Ramos (cell line): ENCODE data around the gene MILR1.
"Not testable (repeated sequence)": the region's sequence is repeated elsewhere in the genome, so short reads cannot be mapped to it uniquely, and the experiment has no call there.

Experiments used
- in situ Hi-C: fragments of 300-500 bp; cut with MboI; formaldehyde crosslinking; loops from one replicate; pipeline ENCODE4 v1.14.3; 2022; ENCODE audit warnings: low sequenced_read_pairs; ENCODE audit not compliant: unreplicated experiment

The MILR1 gene

DNA sequence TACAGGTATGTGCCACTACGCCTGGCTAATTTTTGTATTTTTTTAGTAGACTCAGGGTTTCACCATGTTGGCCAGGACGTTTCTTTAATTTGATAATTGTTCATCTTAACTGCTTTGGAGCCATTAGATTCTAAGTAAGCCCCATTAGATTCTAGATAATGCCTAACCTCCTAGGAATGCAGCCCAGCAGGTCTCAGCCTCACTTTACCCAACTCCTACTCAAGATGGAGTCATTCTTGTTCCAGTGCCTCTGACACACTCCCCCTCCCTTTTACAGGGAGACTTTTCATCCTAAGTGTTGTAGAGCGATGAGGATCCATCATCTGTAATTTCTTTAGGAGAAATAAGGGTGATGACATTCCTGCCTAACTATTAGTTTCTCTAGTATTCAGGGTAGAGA lies 23.7 kb upstream of the MILR1 start:
- in situ Hi-C loops, result loop anchor here (10.0 kb wide), 2 partner anchors 220 to 310 kb away; no protein-coding TSS in a partner anchor

DNA sequence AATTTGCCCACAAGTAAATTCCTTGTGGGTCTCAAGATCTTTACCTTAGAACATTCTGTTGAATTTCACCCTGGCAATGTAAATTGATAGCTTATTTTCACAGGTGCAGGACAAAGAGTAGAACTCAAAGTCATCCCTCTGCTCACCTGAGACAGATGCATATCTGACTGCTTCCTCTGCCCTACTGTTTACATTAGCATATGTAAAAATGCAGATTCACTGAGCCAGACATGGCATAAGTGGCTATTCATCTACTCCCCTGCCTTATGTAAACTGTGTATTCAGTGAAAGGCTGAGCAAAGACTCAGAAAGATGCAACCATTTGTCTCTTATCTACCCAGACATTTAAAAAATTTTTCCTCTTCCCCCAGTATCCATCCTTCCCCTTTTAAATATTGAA lies 22.3 kb upstream of the MILR1 start:
- in situ Hi-C loops, result loop anchor here (10.0 kb wide), 2 partner anchors 218 to 308 kb away; no protein-coding TSS in a partner anchor

DNA sequence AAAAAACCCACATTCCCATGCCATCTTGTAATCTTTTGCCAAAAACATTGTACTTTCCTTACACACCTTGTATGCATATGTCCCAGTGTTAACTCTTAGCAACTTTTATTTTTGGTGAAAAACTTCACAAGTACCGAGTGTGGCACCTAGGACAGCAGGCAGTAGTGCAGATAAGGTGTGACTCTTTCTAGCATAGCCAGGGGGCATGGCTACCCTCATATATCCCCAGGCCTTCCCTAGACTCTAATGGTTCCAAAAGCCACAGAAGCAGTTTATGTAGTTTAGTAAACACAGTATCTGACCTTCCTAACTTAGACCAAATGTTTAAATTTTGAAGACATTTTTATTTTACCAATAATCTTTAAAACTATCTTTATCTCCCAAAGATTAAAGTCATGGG lies 20.5 kb upstream of the MILR1 start:
- in situ Hi-C loops, result loop anchor here (10.0 kb wide), 2 partner anchors 216 to 306 kb away; no protein-coding TSS in a partner anchor

DNA sequence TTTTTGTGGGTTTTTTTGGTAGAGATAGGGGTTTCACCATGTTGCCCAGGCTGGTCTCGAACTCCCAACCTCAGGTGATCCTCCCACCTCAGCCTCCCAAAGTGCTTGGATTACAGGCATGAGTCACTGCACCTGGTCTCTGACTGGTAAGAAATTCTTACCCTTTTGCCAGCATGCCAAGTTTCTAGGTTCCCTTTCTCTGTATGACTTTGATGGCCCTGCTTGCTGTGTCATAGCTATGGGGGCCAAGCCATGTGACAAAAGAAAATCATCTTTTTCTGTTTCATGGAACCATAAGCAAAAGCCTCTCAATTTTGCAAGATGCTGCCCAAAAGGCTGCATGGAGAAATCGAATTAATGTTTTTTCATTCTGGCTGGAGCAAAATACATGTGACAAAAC lies 18.9 kb upstream of the MILR1 start:
- in situ Hi-C loops, result not testable (repeated sequence)

DNA sequence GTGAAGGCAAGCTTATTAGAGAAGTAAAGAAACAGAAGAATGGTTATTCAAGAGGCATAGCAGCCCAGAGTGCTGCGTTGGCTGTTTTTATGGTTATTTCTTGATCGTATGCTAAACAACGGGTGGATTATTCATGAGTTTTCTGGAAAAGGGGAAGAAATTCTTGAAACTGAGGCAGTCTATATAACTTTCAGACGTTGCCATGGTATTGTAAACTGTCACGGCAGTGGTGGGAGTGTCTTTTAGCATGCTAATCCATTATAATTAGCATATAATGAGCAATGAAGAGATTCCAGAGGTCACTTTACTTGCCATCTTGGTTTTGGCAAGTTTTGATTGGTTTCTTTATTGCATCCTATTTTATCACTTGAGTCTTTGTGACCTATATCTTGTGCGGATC lies 17.4 kb upstream of the MILR1 start:
- in situ Hi-C loops, result no loop called here

DNA sequence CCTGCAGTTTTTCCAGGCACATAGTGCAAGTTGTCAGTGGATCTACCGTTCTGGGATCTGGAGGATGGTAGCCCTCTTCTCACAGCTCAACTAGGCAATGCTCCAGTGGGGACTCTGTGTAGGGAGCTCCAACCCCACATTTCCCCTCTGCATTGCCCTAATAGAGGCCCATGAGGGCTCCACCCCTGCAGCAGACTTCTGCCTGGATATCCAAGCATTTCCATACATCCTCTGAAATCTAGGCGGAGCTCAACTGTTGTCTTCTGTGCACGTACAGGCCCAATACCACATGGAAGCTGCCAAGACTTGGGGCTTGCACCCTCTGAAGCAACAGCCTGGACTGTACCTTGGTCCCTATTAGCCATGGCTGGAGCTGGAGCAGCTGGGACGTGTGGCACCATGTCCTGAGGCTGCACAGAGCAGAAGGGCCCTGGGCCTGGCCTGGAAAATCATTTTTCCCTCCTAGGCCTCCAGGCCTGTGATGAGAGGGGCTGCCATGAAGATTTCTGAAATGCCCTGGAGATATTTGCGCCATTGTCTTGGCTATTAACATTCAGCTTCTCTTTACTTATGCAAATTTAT lies 10.9 kb upstream of the MILR1 start:
- in situ Hi-C loops, result no loop called here

DNA sequence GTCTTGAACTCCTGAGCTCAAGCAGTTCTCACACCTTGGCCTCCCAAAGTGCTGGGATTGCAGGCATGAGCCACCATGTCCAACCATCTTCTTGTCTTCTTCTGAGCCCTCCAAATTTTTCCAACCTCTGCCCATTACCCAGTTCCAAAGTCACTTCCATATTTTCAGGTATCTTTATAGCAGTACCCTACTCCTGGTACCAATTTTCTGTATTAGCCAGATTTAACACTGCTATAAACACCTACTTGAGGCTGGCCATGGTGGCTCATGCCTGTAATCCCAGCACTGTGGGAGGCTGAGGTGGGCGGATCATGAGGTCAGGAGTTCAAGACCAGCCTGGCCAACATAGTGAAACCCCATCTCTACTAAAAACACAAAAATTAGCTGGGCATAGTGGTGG lies 9.4 kb upstream of the MILR1 start:
- in situ Hi-C loops, result not testable (repeated sequence)

DNA sequence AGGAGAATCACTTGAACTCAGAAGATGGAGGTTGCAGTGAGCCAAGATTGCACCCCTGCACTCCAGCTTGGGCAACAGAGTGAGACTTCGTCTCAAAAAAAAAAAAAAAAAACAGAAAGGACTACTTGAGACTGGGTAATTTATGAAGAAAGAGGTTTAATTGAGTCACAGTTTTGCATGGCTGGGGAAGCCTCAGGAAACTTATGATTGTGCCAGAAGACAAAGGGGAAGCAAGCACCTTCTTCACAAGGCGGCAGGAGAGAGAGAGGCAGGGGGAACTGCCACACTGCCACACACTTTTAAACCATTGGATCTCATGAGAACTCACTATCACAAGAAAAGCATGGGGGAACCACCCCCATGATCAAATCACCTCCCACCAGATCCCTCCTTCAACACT lies 9.0 kb upstream of the MILR1 start:
- in situ Hi-C loops, result no loop called here

DNA sequence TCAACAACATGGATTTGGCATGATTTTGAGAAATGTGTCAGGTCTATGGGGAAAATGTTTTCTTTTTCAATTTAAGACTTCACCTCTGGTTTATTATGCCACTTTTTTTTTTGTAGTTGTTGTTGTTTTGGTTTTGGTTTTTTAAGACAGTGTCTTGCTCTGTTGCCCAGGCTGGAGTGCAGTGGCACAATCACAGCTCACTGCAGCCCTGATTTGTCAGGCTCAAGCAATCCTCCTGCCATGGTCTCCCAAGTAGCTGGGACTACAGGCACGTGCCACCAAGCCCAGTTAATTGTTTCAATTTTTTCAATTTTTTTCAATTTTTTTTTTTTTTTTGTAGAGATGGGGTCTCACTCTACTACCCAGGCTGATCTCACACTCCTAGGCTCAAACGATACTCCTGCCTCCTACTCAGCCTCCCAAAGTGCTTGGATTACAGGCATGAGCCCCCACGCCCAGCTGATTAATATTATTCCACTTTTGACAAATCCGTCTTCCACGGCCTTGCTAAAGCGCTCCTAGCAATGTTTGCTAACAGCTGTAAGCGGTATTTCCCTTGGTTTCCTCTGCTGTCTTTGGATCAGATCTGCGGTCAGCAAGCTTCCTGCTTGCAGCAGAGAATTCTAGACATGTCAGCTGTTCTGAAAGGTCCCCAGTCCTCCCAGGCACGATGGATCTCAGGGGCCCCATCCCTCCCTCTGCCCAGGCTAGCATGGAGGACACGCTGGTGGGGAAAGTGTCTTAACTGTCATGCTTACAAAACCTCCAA lies 7.0 kb upstream of the MILR1 start:
- in situ Hi-C loops, result no loop called here

DNA sequence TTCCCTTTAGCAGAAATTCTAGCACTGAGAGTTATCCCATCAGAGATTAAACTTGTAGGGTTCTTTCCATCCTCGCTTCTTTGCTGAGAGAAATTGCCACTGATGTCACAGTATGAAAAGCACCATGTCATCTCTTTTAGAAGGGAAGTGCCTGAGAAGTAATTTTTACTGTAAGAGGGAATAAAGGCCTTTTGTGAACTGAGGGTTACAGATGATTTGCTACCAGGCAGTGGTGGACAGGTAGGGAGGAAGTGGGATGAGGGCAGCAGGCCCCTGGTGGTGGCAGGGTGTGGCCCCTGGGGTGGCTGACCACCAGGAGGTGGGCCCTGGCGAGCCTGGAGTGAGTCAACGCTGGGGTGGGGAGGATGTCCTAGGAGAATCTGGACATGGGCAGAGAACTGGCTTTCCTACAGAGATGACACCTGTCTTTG lies 6.4 kb upstream of the MILR1 start:
- in situ Hi-C loops, result no loop called here

DNA sequence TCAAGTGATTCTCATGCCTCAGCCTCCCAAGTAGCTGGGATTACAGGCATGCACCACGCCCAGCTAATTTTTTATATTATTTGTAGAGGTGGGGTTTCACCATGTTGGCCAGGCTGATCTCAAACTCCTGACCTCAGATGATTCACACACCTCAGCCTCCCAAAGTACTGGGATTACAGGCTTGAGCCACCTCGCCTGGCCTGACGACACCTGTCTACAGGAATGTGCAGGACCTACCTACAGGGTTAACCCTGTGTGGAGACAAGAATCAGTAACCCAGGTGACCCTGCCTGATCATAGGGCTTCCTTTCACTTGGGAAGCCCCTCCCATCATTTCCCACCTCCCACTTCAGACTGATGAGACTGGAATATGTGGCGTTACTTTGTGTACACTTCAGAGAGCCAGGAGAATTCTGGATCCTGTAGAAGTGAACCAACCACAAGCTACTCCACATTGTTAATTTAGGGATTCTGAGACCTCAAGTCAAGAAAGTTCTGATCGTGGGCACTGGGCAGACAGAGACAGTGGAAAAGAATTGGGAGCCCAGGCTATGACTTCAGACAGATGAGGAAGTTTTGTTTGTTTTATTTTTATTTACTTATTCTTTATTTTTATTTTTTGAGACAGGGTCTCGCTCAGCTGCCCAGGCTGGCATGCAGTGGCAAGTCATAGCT lies 5.7 kb upstream of the MILR1 start:
- in situ Hi-C loops, result no loop called here

DNA sequence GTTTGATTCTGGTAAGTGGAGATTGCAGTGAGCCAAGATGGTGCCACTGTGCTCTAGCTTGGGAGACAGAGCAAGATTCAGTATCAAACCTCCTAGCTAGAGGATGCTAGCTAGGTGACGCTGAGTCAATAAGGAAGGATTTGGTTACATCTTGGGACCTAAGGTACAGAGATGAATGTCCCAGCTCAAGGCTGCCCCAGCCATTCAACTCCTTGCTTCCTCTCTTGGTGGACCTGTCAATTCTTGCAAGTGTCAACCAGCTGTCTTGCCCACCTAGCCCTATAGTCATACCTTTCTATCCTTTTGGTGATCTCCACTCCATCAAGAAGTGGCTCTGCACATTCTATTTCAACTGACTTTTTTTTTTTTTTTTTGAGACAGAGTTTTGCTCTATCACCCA lies 1.4 kb upstream of the MILR1 start:
- in situ Hi-C loops, result no loop called here

DNA sequence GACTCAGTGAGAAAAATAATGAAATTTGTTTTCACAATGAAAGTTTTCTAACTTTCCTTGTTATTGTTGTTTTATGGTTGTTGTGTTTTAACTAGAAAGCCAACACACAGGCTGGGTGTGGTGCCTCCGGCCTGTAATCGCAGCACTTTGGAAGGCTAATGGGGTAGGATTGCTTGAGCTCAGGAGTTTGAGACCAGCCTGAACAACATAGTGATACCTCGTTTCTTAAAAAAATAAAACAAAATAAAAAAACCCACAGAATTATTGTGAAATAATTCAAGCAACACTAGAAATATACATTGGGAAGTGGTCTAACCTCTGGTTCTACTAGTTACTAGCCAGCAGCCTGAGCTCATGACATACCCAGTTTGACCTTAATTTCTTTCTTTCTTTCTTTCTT lies 630 bp downstream of the MILR1 start:
- in situ Hi-C loops, result no loop called here

DNA sequence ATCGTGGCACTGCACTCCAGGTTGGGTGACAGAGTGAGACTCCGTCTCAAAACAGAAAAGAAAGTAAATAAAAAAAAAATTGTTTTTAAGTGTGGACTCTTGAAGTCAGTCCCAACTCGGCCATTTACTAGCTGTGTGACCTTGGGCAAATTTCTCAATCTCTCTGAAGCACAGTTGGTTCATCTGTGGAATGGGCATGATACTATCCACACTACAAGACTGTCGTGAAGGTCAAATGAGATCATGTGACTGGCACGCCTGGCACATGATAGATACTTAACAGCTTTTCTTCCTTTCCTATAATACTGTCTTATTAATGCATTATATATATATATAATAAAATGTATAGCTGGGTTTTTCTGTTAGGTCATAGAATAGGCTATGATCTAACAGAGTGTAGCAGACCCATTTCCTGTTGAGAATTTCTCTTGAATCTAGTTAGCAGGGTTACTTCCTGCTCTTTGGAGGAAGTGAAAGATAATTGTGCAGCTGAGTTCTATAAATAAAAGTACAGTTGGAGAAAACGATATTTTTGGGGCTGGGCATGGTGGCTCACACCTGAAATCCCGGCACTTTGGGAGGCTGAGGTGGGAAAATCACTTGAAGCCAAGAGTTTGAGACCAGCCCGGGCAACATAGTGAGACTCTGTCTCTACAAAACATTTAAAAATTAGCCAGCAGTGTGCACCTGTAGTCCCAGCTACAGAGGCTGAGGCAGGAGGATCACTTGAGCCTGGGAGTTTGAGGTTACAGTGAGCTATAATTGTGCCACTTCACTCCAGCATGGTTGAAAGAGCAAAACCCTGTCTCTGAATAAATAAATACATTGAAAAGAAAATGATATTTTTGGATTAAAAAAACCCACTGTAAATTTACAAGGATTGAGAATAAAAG lies 7.3 kb downstream of the MILR1 start:
- in situ Hi-C loops, result no loop called here

DNA sequence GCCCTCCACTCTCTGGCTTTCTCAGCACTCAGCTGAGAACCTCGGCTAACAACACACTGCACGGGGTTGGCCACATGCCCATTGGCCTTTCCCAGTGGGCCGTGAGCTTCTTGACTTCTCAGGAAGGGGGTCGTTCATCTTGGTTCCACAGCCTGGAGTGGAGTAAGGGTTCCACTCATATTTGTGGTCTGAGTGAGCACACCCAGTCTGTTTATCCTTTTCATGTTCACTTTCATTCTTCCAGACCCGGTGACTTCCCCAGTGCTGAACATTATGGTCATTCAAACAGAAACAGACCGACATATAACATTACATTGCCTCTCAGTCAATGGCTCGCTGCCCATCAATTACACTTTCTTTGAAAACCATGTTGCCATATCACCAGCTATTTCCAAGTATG lies 8.2 kb downstream of the MILR1 start:
- in situ Hi-C loops, result no loop called here

DNA sequence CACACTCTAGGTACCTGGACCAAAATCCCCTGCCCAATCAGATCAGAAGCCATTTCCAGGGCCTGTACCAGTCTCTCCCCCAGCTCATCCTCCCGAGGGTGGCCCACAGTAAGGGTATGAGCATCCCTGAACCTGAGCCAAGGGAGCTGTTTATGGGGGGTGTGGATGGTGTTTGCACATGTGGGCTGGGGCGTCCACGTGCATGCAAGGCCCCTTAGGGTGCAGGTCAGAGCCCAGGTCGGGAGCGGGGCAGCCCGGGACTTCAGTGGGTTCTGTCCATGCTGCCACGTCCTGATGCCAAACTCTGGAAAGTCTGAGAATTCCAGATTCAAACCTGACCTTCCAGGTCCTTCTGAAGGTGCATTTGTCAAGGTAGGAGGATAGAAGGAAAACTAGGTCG lies 9.8 kb downstream of the MILR1 start:
- in situ Hi-C loops, result no loop called here

DNA sequence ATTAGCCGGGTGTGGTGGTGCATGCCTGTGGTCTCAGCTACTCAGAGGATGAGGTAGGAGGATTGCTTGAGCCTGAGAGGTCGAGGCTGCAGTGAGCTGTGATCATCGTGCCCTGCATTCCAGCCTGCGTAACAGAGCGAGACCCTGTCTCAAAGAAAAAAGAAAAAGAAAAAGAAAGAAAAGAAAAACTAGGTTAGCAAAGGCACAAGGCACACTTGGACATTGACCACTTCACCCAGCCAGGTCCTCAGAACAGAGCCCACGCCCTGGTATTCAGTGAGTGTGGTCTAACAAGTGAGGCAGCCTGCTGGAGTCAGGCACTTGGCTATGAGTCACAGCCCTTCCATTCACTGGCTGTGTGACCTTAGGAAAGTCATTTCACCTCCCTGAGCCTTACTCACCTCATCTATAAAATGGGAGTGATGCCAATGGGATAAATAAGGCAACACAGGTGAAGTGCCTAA lies 10.4 kb downstream of the MILR1 start:
- in situ Hi-C loops, result no loop called here

DNA sequence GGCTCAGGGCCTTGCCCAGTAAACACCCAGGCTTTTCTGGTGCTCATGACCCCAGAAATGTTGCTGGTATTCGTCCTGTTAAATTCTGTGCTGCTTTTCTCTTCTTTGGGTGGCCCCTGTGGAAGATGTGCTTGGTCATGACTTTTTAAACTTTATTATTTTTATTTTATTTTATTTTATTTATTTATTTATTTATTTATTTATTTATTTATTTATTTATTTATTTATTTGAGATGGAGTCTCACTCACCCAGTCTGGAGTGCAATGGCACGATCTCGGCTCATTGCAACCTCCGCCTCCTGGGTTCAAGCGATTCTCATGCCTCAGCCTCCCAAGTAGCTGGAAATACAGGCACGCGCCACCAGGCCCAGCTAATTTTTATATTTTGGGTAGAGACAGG lies 10.9 kb downstream of the MILR1 start:
- in situ Hi-C loops, result not testable (repeated sequence)

DNA sequence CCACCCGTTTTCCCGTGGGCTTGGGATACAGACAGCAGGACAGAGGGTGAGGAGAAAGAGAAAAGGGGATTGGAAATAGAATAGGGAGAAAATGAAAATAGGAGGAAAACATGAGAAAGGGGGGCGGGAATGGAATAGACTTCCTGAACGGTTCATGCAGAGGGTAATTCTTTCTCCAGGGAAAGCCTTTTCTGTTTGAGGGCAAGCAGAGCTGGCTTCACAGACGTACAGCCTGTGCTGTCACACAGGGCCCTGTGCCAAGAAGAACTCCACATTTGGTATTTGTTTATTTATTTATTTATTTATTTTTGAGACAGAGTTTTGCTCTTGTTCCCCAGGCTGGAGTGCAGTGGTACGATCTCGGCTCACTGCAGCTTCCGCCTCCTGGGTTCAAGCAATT lies 12.0 kb downstream of the MILR1 start:
- in situ Hi-C loops, result no loop called here

DNA sequence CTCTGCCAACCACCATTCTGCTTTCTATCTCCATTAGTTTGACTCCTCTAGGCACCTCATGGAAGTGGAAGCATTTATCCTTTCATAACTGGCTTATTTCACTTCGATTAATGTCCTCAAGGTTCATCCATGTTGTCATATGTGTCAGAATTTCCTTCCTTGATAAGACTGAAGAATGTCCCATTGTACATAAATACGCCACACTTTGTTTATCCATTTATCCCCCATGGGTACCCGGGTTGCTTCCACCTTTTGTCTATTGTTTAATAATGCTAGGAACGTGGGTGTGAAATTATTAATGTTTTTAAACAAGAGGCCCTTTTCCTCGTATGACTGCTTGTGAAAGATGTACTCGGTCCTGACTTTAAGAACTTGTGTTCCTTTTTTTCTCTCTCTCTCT lies 12.9 kb downstream of the MILR1 start:
- in situ Hi-C loops, result no loop called here
